HCT116 (cell line): ENCODE results near the gene CCND1.

Experiments
- CTCF ChIP-seq, 3 experiments: fragments of 200-600 bp in 1 of 3; sonication (generic) in 1 of 3; IDR thresholded peaks in 2 of 3; conservative IDR thresholded peaks in 1 of 3; 2 replicates each; pipeline ENCODE4 v1.5.1; 2012 to 2017; ENCODE audit warnings: low read depth in 2 of 3, low read length in 2 of 3, antibody characterized with exemption in 1 of 3, borderline replicate concordance in 1 of 3, control low read depth in 1 of 3, mild to moderate bottlenecking in 1 of 3, mixed read lengths in 1 of 3, mixed run types in 1 of 3, moderate library complexity in 1 of 3; ENCODE audit not compliant: insufficient read depth in 1 of 3
- EZH2 ChIP-seq: fragments of 200-600 bp; sonication (generic); IDR thresholded peaks from 2 replicates; pipeline ENCODE4 v1.6.1; 2017; ENCODE audit warnings: antibody characterized with exemption, mixed run types
- EZH2phosphoT487 ChIP-seq: fragments of 200-600 bp; IDR thresholded peaks from 2 replicates; pipeline ENCODE4 v1.6.1; 2018; ENCODE audit warnings: antibody characterized with exemption, borderline replicate concordance
- POLR2AphosphoS5 ChIP-seq: IDR thresholded peaks from 2 replicates; pipeline ENCODE4 v1.6.1; 2011; ENCODE audit warnings: mild to moderate bottlenecking, low read depth, low read length, moderate library complexity
- RAD21 ChIP-seq: IDR thresholded peaks from 2 replicates; pipeline ENCODE4 v1.6.1; 2012; ENCODE audit warnings: low read depth, mild to moderate bottlenecking
- YY1 ChIP-seq: IDR thresholded peaks from 2 replicates; pipeline ENCODE4 v1.6.1; 2011; ENCODE audit warnings: low read length, low read depth, moderate library complexity, mild to moderate bottlenecking; ENCODE audit not compliant: insufficient replicate concordance; ENCODE audit errors: extremely low read depth

GRCh38 chr11:69644962-69645675, 4.2 kb downstream of the CCND1 start:
- TF ChIP-seq EZH2phosphoT487 (no peak), CTCF (IDR thresholded peaks at IDR 0.05 in 2 of 3, conservative IDR thresholded peaks at IDR 0.05 in 1 of 3; ENCODE audit: borderline replicate concordance in 1 of 3, insufficient read depth in 1 of 3, low read depth in 2 of 3, low read length in 2 of 3) (0 out of 6 replicates have a peak, but pooled peaks of 1 of the 3 experiments have one; percentile 1), RAD21 (no peak), YY1 (no peak), EZH2 (no peak), POLR2AphosphoS5 (no peak; the same call in 1 of the 2 replicates)
